H1 (cell line): ENCODE results near the gene ECI1. TPM values are rescaled to one million over a fixed set of nuclear protein-coding genes. Genes with fewer than 3 reads are reported as not detected.
A peak's percentile ranks its signal among the peaks of the same experiment; 100 is the strongest.

Source experiments
- CTCF ChIA-PET: fragments of 300-600 bp; sonication (Branson Sonifier 250); formaldehyde crosslinking; loops from one replicate; lab custom pipeline; 2021; ENCODE audit not compliant: partially characterized antibody; lab: Charles Lee
- POLR2A ChIA-PET: fragments of 300-600 bp; sonication (Branson Sonifier 250); formaldehyde crosslinking; loops from one replicate; lab custom pipeline; 2021; ENCODE audit warnings: inconsistent platforms; ENCODE audit not compliant: partially characterized antibody; lab: Charles Lee
- DNase-seq, 2 experiments: peaks; one replicate each; pipeline versions ENCODE4 v3.0.0 to v3.0.0-alpha.2; 2010 to 2022; ENCODE audit warnings: low spot score in 2 of 2, low read depth in 1 of 2, mixed read lengths in 1 of 2
- FAIRE-seq: peaks from 2 replicates; lab custom pipeline; 2011; peaks lifted over from hg19 to GRCh38; lab: Jason Lieb, UNC
- H2AFZ ChIP-seq: 2 replicates; pipeline ENCODE4 v1.8.1; 2012; ENCODE audit warnings: low read length, inconsistent platforms
- H2AK5ac ChIP-seq: 2 replicates; pipeline ENCODE4 v1.6.1; 2013; ENCODE audit warnings: low read depth, low read length
- H2BK120ac ChIP-seq: replicated peaks from 2 replicates; pipeline ENCODE3; 2013; ENCODE audit warnings: low read depth, low read length, inconsistent platforms
- H2BK12ac ChIP-seq: 2 replicates; pipeline ENCODE4 v1.6.1; 2013; ENCODE audit warnings: low read depth, low read length
- H2BK15ac ChIP-seq: 2 replicates; pipeline ENCODE4 v1.6.1; 2013; ENCODE audit warnings: low read length
- H2BK20ac ChIP-seq: 2 replicates; pipeline ENCODE4 v1.6.1; 2013; ENCODE audit warnings: low read length
- H2BK5ac ChIP-seq: 2 replicates; pipeline ENCODE4 v1.6.1; 2013; ENCODE audit warnings: low read depth, low read length
- H3K14ac ChIP-seq: 2 replicates; pipeline ENCODE4 v1.6.1; 2013; ENCODE audit warnings: inconsistent platforms; ENCODE audit not compliant: insufficient read length
- H3K18ac ChIP-seq: 2 replicates; pipeline ENCODE4 v1.6.1; 2013; ENCODE audit warnings: low read length; ENCODE audit errors: extremely low read depth
- H3K23ac ChIP-seq: 2 replicates; pipeline ENCODE4 v1.6.1; 2013; ENCODE audit warnings: inconsistent platforms; ENCODE audit not compliant: insufficient read length
- H3K23me2 ChIP-seq: 2 replicates; pipeline ENCODE4 v1.6.1; 2013; ENCODE audit warnings: low read depth, low read length
- H3K27ac ChIP-seq: 2 replicates; pipeline ENCODE4 v1.6.1; 2011; ENCODE audit warnings: low read depth, low read length, inconsistent platforms
- H3K27me3 ChIP-seq, 4 experiments: replicated peaks in 1 of 4; 1 replicate in 1 of 4; 2 replicates in 3 of 4; pipeline versions ENCODE4 v1.6.1 to v1.8.1; 2011 to 2013; ENCODE audit warnings: low read length in 3 of 4, mild to moderate bottlenecking in 3 of 4, inconsistent platforms in 2 of 4, mixed read lengths in 2 of 4, moderate library complexity in 1 of 4; ENCODE audit not compliant: control insufficient read depth in 3 of 4, insufficient read depth in 3 of 4; ENCODE audit errors: extremely low read depth in 1 of 4
- H3K36me3 ChIP-seq, 4 experiments: 2 replicates each; pipeline versions ENCODE4 v1.6.1 to v1.8.1; 2011 to 2013; ENCODE audit warnings: mild to moderate bottlenecking in 4 of 4, low read length in 3 of 4, moderate library complexity in 2 of 4, control low read depth in 1 of 4, inconsistent platforms in 1 of 4; ENCODE audit not compliant: insufficient read depth in 4 of 4, control insufficient read depth in 2 of 4
- H3K4ac ChIP-seq: replicated peaks from 2 replicates; pipeline ENCODE3; 2013; ENCODE audit warnings: low read length, low read depth, mixed read lengths, inconsistent platforms; ENCODE audit not compliant: insufficient read length
- H3K4me1 ChIP-seq, 4 experiments: replicated peaks in 1 of 4; 1 replicate in 1 of 4; 2 replicates in 3 of 4; pipeline versions ENCODE4 v1.6.1 to v1.8.1; 2011 to 2013; ENCODE audit warnings: low read length in 3 of 4, inconsistent platforms in 2 of 4, mixed read lengths in 1 of 4; ENCODE audit not compliant: insufficient read depth in 4 of 4, control insufficient read depth in 3 of 4
- H3K4me2 ChIP-seq, 2 experiments: 2 replicates each; pipeline versions ENCODE4 v1.6.1 to v1.8.1; 2011 to 2013; ENCODE audit warnings: low read depth in 2 of 2, low read length in 2 of 2, control low read depth in 1 of 2, inconsistent platforms in 1 of 2, mild to moderate bottlenecking in 1 of 2; ENCODE audit not compliant: insufficient read depth in 1 of 2
- H3K4me3 ChIP-seq, 4 experiments: fragments of 200-600, 300-600 bp in 1 of 4; sonication (generic), shearing (Covaris generic), sonication (Bioruptor Twin) in 1 of 4; 2 replicates each; pipeline versions ENCODE4 v1.5.1 to v1.8.1; 2011 to 2016; ENCODE audit warnings: low read length in 4 of 4, low read depth in 3 of 4, control low read depth in 2 of 4, inconsistent platforms in 2 of 4, mild to moderate bottlenecking in 2 of 4, mixed read lengths in 1 of 4, moderate library complexity in 1 of 4; ENCODE audit not compliant: insufficient read depth in 2 of 4; ENCODE audit errors: extremely low read depth in 1 of 4
- H3K56ac ChIP-seq: replicated peaks from 2 replicates; pipeline ENCODE3; 2013; ENCODE audit warnings: low read depth, mild to moderate bottlenecking, mixed read lengths, low read length, inconsistent platforms; ENCODE audit not compliant: insufficient read length
- H3K79me1 ChIP-seq: 2 replicates; pipeline ENCODE4 v1.6.1; 2013; ENCODE audit warnings: low read depth, low read length, control low read depth
- H3K79me2 ChIP-seq, 2 experiments: 2 replicates each; pipeline versions ENCODE4 v1.6.1 to v1.8.1; 2012 to 2013; ENCODE audit warnings: low read length in 2 of 2, mild to moderate bottlenecking in 2 of 2, inconsistent platforms in 1 of 2; ENCODE audit not compliant: insufficient read depth in 2 of 2, control insufficient read depth in 1 of 2
- H3K9ac ChIP-seq, 4 experiments: replicated peaks in 1 of 4; 1 replicate in 1 of 4; 2 replicates in 3 of 4; pipeline versions ENCODE4 v1.6.1 to v1.8.1; 2011 to 2013; ENCODE audit warnings: low read depth in 3 of 4, low read length in 3 of 4, control low read depth in 2 of 4, mild to moderate bottlenecking in 2 of 4, moderate library complexity in 2 of 4, inconsistent platforms in 1 of 4; ENCODE audit errors: extremely low read depth in 1 of 4
- H3K9me3 ChIP-seq, 2 experiments: 2 replicates each; pipeline versions ENCODE4 v1.6.1 to v1.8.1; 2012 to 2013; ENCODE audit warnings: mild to moderate bottlenecking in 2 of 2, moderate library complexity in 2 of 2, control low read depth in 1 of 2, inconsistent platforms in 1 of 2, low read depth in 1 of 2, low read length in 1 of 2, mixed read lengths in 1 of 2; ENCODE audit not compliant: insufficient read depth in 2 of 2
- H4K20me1 ChIP-seq, 2 experiments: replicated peaks in 1 of 2; 2 replicates each; pipeline versions ENCODE3 to v1.8.1; 2011 to 2013; ENCODE audit warnings: inconsistent platforms in 2 of 2, low read length in 2 of 2, mild to moderate bottlenecking in 1 of 2; ENCODE audit not compliant: insufficient read depth in 2 of 2, control insufficient read depth in 1 of 2
- H4K5ac ChIP-seq: 2 replicates; pipeline ENCODE4 v1.6.1; 2013; ENCODE audit warnings: low read length, low read depth, mixed read lengths, inconsistent platforms; ENCODE audit not compliant: insufficient read length
- H4K8ac ChIP-seq: 2 replicates; pipeline ENCODE4 v1.8.0; 2013; ENCODE audit warnings: mild to moderate bottlenecking, moderate library complexity, low read length, inconsistent platforms; ENCODE audit not compliant: insufficient read depth; ENCODE audit errors: extremely low read depth
- H4K91ac ChIP-seq: replicated peaks from 2 replicates; pipeline ENCODE3; 2013; ENCODE audit warnings: low read length, mixed read lengths, inconsistent platforms; ENCODE audit not compliant: insufficient read length
- PHF8 ChIP-seq: fragments of 200-600 bp; sonication (generic); conservative IDR thresholded peaks from 2 replicates; pipeline ENCODE4 v1.7.1; 2012; ENCODE audit warnings: low read depth, mild to moderate bottlenecking, inconsistent platforms, low read length, moderate library complexity
- POU5F1 ChIP-seq: IDR thresholded peaks from 2 replicates; pipeline ENCODE4 v1.6.1; 2011; ENCODE audit warnings: low read depth, mild to moderate bottlenecking, low read length, moderate library complexity
- WGBS, 2 experiments: shearing (Covaris generic) in 1 of 2; methylation state at CpG; one replicate each; pipeline versions ENCODE4 v1.1.6 to v1.1.7; 2013 to 2015; ENCODE audit warnings: low lambda C conversion rate in 2 of 2, mixed read lengths in 2 of 2, inconsistent platforms in 1 of 2, low coverage in 1 of 2, missing lambda C conversion rate in 1 of 2; ENCODE audit not compliant: insufficient replicate concordance in 2 of 2, insufficient coverage in 1 of 2, insufficient read length in 1 of 2; ENCODE audit errors: extremely low coverage in 1 of 2, missing lambda C conversion rate in 1 of 2; 5-methylcytosine and 5-hydroxymethylcytosine counted together
- polyA plus RNA-seq, 7 experiments: library from polyadenylated mRNA; depleted of rRNA in 3 of 7; stranded (reverse) in 5 of 7; unstranded in 2 of 7; fragments of >200 nt in 5 of 7; fragments of 200-250 nt in 2 of 7; gene quantifications; 1 replicate in 5 of 7; 2 replicates in 1 of 7; 4 replicates in 1 of 7; pipeline versions ENCODE4 v1.2.1 to v1.2.3, GENCODE V29; 2011 to 2013; ENCODE audit warnings: missing spikeins in 2 of 7, mixed read lengths in 2 of 7
- total RNA-seq: library from RNA; stranded (reverse); fragmentation: NEBNext Ultra II Directional; extraction: Animal tissue kit (Norgen Biotek cat#: 25700); gene quantifications from 2 replicates; pipeline ENCODE4 v1.2.1, GENCODE V29; 2021

Gene ECI1
- total and polyA plus RNA-seq, 2 of the 8 experiments (the other 6 are each of a cell fraction or from before 2014, with no cell fraction given): 79.5 to 151 TPM

DNA sequence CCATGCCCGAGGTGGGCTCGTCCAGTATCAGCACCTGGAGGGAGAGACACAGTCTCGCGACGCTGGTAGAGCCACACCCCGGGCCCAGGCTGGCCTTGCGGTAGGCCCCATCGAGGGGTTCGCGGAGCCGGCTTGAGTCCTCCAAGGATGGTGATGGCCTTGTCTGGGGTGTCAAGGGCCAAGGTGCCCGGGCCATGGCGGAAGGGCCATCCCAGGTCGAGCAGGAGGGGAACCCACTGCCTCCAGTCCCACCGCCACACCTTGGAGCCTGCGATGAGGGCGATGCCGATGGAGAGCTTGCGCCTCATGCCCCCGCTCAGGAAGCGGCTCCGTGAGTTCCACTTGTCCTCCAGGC lies 46.1 kb upstream of the ECI1 start:
- H2BK15ac ChIP-seq: no peak overlapping the region
- no peaks in the 10 kb centered on the region for H3K79me2 ChIP-seq
- no peak overlapping the region for H4K5ac ChIP-seq
- H3K56ac ChIP-seq: no peak overlapping the region
- no peaks in the 10 kb centered on the region for H3K23me2 ChIP-seq
- no peak overlapping the region for H2BK20ac ChIP-seq
- no peak overlapping the region for H4K8ac ChIP-seq
- H3K27ac ChIP-seq: no peak overlapping the region
- peak overlapping the region; percentile 20; the same call in 1 of the 2 replicates for H2AK5ac ChIP-seq
- H3K4me1 ChIP-seq: peaks cover 0 to 4% (median 1%) of the 10 kb centered on the region in 4 experiments; a peak in 3 of 7 replicates
- FAIRE-seq (no peak), DNase-seq (no peak)
- 97% methylated on average over 22 of the region's 22 CpGs; no CpG with 5 or more reads in 1 of the 2 experiments for WGBS, 2 experiments
- 0 out of 2 replicates have a peak overlapping the region, but pooled peaks have one; percentile 92 for H2BK12ac ChIP-seq
- TF ChIP-seq POU5F1 (no peak), PHF8 (no peak)
- H3K27me3 ChIP-seq: no peaks in the 10 kb centered on the region
- H3K4me3 ChIP-seq: no peak overlapping the region
- ChIA-PET POLR2A (interaction anchor here (0.7 to 1.8 kb wide), 3 partner anchors 11 to 223 kb away, joined by 3 to 7 read pairs (median 3); no protein-coding TSS in a partner anchor), CTCF (interaction anchor here (0.7 to 3.4 kb wide), 15 partner anchors 8 to 204 kb away, joined by 3 to 16 read pairs (median 3); no protein-coding TSS in a partner anchor)
- H2BK120ac ChIP-seq: no peak overlapping the region
- H3K18ac ChIP-seq: no peak overlapping the region
- H3K14ac ChIP-seq: no peak overlapping the region
- H3K9ac ChIP-seq: no peak overlapping the region
- H3K9me3 ChIP-seq: no peaks in the 10 kb centered on the region
- H4K20me1 ChIP-seq: no peaks in the 10 kb centered on the region
- no peaks in the 10 kb centered on the region for H3K79me1 ChIP-seq
- no peak overlapping the region for H4K91ac ChIP-seq
- H3K36me3 ChIP-seq: no peaks in the 10 kb centered on the region; a peak in 1 of 8 replicates
- no peak overlapping the region for H3K4ac ChIP-seq
- no peak overlapping the region for H3K4me2 ChIP-seq
- no peak overlapping the region for H2AFZ ChIP-seq
- no peak overlapping the region for H3K23ac ChIP-seq
- 0 out of 2 replicates have a peak overlapping the region, but pooled peaks have one; percentile 81 for H2BK5ac ChIP-seq
